Measurements from ENCODE around the gene PPFIBP1. TPM values are rescaled to one million over a fixed set of nuclear protein-coding genes. Genes with fewer than 3 reads are reported as not detected.
"Not testable (repeated sequence)": the region's sequence is repeated elsewhere in the genome, so short reads cannot be mapped to it uniquely, and the experiment has no call there.

The PPFIBP1 gene
- total RNA-seq, 3 donors from 2014 or later (not counting 1 experiment from before 2014, with no cell fraction given), result 0.73 to 1.6 (median 1.4) TPM

DNA sequence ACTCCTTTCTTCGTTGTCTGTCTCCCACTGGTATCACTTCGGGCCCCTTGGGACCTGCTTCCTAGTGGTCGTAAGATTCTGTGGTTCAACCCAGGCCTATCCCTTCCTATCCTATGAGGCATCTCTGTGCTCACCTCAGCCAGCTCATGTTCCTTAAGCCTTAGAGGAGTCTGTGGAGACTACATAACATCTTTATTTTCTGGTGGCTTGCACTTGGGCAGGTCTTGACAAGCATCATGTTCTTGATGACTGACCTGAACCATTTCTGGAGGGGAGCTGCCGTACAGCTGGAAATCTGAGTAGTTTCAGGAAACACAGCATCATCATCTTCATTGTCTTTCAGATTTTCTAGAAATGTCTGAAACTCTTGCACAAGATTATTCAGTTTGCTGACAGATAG lies 69.3 kb downstream of the PPFIBP1 start:
- H3K27me3 ChIP-seq (ENCODE audit: control insufficient read depth, insufficient read depth, low read length), result no peaks in the 10 kb centered on the region
- no peaks in the 10 kb centered on the region for H3K9me3 ChIP-seq (ENCODE audit: control insufficient read depth, insufficient read depth, low read length)
- no peak for ATAC-seq
- 87% methylated on average over 4 of the region's 4 CpGs for WGBS (ENCODE audit: insufficient coverage)
- H3K27ac ChIP-seq (ENCODE audit: low read length), result no peak overlapping the region
- Mint-ChIP-seq H3K27ac (no peak overlapping the region), H3K27me3 (ENCODE audit: low read depth in 2 of 2) (peaks cover 0 to 3% of the 10 kb centered on the region in 2 donors), H3K9me3 (no peaks in the 10 kb centered on the region), H3K4me1 (peaks cover 0 to 2% of the 10 kb centered on the region in 2 donors), H3K36me3 (no peaks in the 10 kb centered on the region), H3K4me3 (no peak overlapping the region)
- no peaks in the 10 kb centered on the region for H3K4me1 ChIP-seq (ENCODE audit: control insufficient read depth, insufficient read depth, low read length)
- no peaks in the 10 kb centered on the region for H3K36me3 ChIP-seq (ENCODE audit: control insufficient read depth, insufficient read depth, low read length)
- intact Hi-C loops (cut with micrococcal nuclease), result no loop called here
- TF ChIP-seq, protein P1, sequence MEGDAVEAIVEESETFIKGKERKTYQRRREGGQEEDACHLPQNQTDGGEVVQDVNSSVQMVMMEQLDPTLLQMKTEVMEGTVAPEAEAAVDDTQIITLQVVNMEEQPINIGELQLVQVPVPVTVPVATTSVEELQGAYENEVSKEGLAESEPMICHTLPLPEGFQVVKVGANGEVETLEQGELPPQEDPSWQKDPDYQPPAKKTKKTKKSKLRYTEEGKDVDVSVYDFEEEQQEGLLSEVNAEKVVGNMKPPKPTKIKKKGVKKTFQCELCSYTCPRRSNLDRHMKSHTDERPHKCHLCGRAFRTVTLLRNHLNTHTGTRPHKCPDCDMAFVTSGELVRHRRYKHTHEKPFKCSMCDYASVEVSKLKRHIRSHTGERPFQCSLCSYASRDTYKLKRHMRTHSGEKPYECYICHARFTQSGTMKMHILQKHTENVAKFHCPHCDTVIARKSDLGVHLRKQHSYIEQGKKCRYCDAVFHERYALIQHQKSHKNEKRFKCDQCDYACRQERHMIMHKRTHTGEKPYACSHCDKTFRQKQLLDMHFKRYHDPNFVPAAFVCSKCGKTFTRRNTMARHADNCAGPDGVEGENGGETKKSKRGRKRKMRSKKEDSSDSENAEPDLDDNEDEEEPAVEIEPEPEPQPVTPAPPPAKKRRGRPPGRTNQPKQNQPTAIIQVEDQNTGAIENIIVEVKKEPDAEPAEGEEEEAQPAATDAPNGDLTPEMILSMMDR (IDR thresholded peaks at IDR 0.05), result no peak
- no peak for DNase-seq
- H3K4me3 ChIP-seq (ENCODE audit: low read length), result no peak overlapping the region

DNA sequence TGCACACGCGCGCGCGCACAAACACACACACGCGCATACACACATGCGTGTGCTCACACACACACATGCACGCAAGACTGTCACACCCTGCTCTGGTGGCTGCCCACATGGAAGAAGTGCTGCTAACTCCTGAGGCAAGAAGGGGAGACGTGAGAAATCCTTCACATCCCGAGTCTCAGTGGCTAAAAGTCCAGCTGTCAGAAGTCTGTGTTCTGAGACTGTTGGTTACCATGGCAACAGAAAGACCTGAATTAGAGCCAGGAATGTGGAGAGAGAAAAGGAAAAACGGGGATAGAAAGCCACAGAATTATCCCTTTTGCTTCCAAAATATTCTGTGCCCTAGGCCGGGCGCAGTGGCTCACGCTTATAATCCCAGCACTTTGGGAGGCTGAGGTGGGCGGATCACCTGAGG lies 71.2 kb downstream of the PPFIBP1 start:
- TF ChIP-seq, protein P1 (IDR thresholded peaks at IDR 0.05), result no peak
- no peaks in the 10 kb centered on the region for H3K4me1 Mint-ChIP-seq
- H3K4me3 ChIP-seq (ENCODE audit: low read length), result no peak overlapping the region
- H3K27me3 ChIP-seq (ENCODE audit: control insufficient read depth, insufficient read depth, low read length), result no peaks in the 10 kb centered on the region
- DNase-seq (no peak), ATAC-seq (no peak)
- intact Hi-C loops (cut with micrococcal nuclease), result no loop called here
- 94% methylated on average over 16 of the region's 16 CpGs for WGBS (ENCODE audit: insufficient coverage)
- no peaks in the 10 kb centered on the region for H3K9me3 ChIP-seq (ENCODE audit: control insufficient read depth, insufficient read depth, low read length)
- H3K4me3 Mint-ChIP-seq, result no peak overlapping the region
- H3K9me3 Mint-ChIP-seq, result peaks cover 0 to 2% of the 10 kb centered on the region in 2 donors
- no peaks in the 10 kb centered on the region for H3K4me1 ChIP-seq (ENCODE audit: control insufficient read depth, insufficient read depth, low read length)
- H3K27ac Mint-ChIP-seq, result no peak overlapping the region
- no peaks in the 10 kb centered on the region for H3K36me3 ChIP-seq (ENCODE audit: control insufficient read depth, insufficient read depth, low read length)
- H3K27ac ChIP-seq (ENCODE audit: low read length), result no peak overlapping the region
- no peaks in the 10 kb centered on the region for H3K36me3 Mint-ChIP-seq
- H3K27me3 Mint-ChIP-seq (ENCODE audit: low read depth in 2 of 2), result peaks cover 5 to 9% of the 10 kb centered on the region in 2 donors

DNA sequence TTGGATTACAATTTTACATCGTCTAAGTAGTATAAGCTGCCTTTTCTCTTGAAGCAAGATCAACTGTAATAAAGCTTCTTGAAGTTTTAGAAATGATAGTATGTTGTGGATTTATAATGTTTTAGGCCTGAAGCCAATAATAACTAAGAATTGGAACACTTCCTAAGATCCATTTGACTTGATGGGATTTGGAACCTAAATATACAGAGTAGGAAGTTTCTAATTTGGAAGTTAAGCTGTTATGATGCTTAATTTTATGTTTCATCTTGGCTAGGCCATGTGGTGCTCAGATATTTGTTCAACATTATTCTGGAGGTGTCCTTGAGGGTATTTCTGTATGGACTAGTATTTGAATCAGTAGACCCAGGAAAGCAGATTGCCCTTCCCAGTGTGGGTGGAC lies 74.9 kb downstream of the PPFIBP1 start:
- H3K4me3 ChIP-seq (ENCODE audit: low read length); H3K4me1 Mint-ChIP-seq; H3K9me3 ChIP-seq (ENCODE audit: control insufficient read depth, insufficient read depth, low read length); H3K27ac ChIP-seq (ENCODE audit: low read length); H3K4me1 ChIP-seq (ENCODE audit: control insufficient read depth, insufficient read depth, low read length); ATAC-seq; DNase-seq; H3K4me3 Mint-ChIP-seq; H3K27ac Mint-ChIP-seq; H3K36me3 ChIP-seq (ENCODE audit: control insufficient read depth, insufficient read depth, low read length); H3K27me3 ChIP-seq (ENCODE audit: control insufficient read depth, insufficient read depth, low read length); H3K9me3 Mint-ChIP-seq; H3K36me3 Mint-ChIP-seq; intact Hi-C loops (cut with micrococcal nuclease): not testable (repeated sequence)
- H3K27me3 Mint-ChIP-seq (ENCODE audit: low read depth in 2 of 2), result peaks cover 3 to 15% of the 10 kb centered on the region in 2 donors
- 100% methylated on average over 1 of the region's 1 CpG for WGBS (ENCODE audit: insufficient coverage)

DNA sequence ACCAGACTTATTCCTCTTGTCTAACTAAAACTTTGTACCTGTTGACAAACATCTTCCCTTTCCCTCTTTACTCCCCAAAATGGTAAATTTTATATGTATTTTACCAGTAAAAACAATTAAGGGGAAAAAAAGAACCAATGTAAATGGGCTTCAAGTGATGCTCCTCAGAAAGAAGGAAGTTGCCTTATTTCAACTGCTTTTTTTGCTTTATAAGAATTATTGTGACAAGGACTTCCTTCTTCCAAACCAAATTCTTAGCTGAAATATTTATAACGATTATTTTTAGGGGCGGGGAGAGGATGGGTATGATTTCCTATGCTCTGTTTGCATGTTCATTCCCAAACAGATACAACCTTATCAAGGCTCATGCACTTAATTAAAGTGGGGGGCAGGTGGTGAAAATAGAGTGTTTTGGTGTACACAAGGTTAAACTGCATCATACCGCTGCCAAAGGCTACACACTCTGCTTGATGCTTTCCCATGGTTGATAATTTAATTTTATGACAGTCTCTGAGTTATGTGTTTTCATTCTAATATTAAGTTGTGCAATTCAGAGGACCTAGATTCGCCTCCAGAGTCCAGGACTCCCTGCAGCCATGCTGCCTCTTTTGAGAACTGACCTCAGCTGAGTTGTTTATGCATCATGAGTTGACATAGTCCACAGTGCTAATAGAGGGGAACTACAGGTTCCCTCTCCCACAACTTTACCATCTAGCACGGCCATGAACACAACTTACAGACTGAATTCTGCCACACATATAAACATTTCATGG lies 77.2 kb downstream of the PPFIBP1 start:
- ATAC-seq; H3K27me3 ChIP-seq (ENCODE audit: control insufficient read depth, insufficient read depth, low read length); intact Hi-C loops (cut with micrococcal nuclease); H3K27ac ChIP-seq (ENCODE audit: low read length); H3K9me3 Mint-ChIP-seq; H3K27ac Mint-ChIP-seq; H3K4me3 ChIP-seq (ENCODE audit: low read length); H3K9me3 ChIP-seq (ENCODE audit: control insufficient read depth, insufficient read depth, low read length); DNase-seq; H3K4me3 Mint-ChIP-seq; H3K36me3 ChIP-seq (ENCODE audit: control insufficient read depth, insufficient read depth, low read length); H3K36me3 Mint-ChIP-seq; H3K4me1 ChIP-seq (ENCODE audit: control insufficient read depth, insufficient read depth, low read length); H3K4me1 Mint-ChIP-seq: not testable (repeated sequence)
- 46% methylated on average over 3 of the region's 5 CpGs for WGBS (ENCODE audit: insufficient coverage)
- peaks cover 3 to 17% of the 10 kb centered on the region in 2 donors for H3K27me3 Mint-ChIP-seq (ENCODE audit: low read depth in 2 of 2)

All from natural killer cell (primary cell).